Lung (tissue), 12 donors: ENCODE data around the gene TFAM. TPM values are rescaled to one million over a fixed set of nuclear protein-coding genes. Genes with fewer than 3 reads are reported as not detected.
"Not testable (repeated sequence)": the region's sequence is repeated elsewhere in the genome, so short reads cannot be mapped to it uniquely, and the experiment has no call there.

Source experiments
- ATAC-seq: fragments of 200-7000 bp; cut with Tn5 transposase; one replicate; pipeline ENCODE4 v1.9.1; 2020; ENCODE audit warnings: moderate number of reproducible peaks; ENCODE audit not compliant: insufficient read depth, low FRiP score
- DNase-seq, 3 donors: peaks; one replicate each; pipeline ENCODE4 v3.0.0-alpha.2; 2013 to 2017
- H3K27ac ChIP-seq, 2 donors: one replicate each; pipeline ENCODE4 v1.5.1; 2013; ENCODE audit warnings: mild to moderate bottlenecking in 2 of 2, moderate library complexity in 2 of 2, control low read depth in 1 of 2, inconsistent platforms in 1 of 2, low read depth in 1 of 2, low read length in 1 of 2
- H3K27me3 ChIP-seq, 3 donors: one replicate each; pipeline ENCODE4 v1.5.1; 2013; ENCODE audit warnings: low read length in 2 of 3; ENCODE audit not compliant: control insufficient read depth in 3 of 3, insufficient read depth in 3 of 3
- H3K36me3 ChIP-seq, 4 donors: one replicate each; pipeline ENCODE4 v1.5.1; 2013; ENCODE audit warnings: low read length in 4 of 4, mild to moderate bottlenecking in 1 of 4, moderate library complexity in 1 of 4; ENCODE audit not compliant: control insufficient read depth in 4 of 4, insufficient read depth in 4 of 4
- H3K4me1 ChIP-seq, 5 donors: one replicate each; pipeline ENCODE4 v1.5.1; 2013; ENCODE audit warnings: low read length in 5 of 5, mild to moderate bottlenecking in 2 of 5, moderate library complexity in 1 of 5; ENCODE audit not compliant: control insufficient read depth in 5 of 5, insufficient read depth in 5 of 5
- H3K4me3 ChIP-seq: one replicate; pipeline ENCODE4 v1.5.1; 2013; ENCODE audit warnings: mild to moderate bottlenecking, control low read depth, moderate library complexity
- H3K9ac ChIP-seq, 2 donors: one replicate each; pipeline ENCODE4 v1.5.1; 2013; ENCODE audit warnings: low read length in 2 of 2, control low read depth in 1 of 2; ENCODE audit not compliant: insufficient read depth in 1 of 2
- H3K9me3 ChIP-seq, 4 donors: one replicate each; pipeline ENCODE4 v1.5.1; 2013; ENCODE audit warnings: low read length in 3 of 4, mild to moderate bottlenecking in 1 of 4, moderate library complexity in 1 of 4; ENCODE audit not compliant: control insufficient read depth in 4 of 4, insufficient read depth in 3 of 4
- CTCF ChIP-seq: IDR thresholded peaks from 2 replicates; pipeline ENCODE4 v1.5.1; 2012; ENCODE audit warnings: mild to moderate bottlenecking; ENCODE audit errors: control extremely low read depth, extremely low read depth
- WGBS, 2 donors: extraction: QIAGEN DNeasy Blood & Tissue Kit; methylation state at CpG; one replicate each; pipeline ENCODE4 v1.1.7; 2013; 5-methylcytosine and 5-hydroxymethylcytosine counted together
- polyA plus RNA-seq, 2 donors: library from polyadenylated mRNA; stranded (reverse); fragments of 200-250 nt; gene quantifications; one replicate each; pipeline ENCODE4 v1.2.1, GENCODE V29; 2013
- total RNA-seq, 2 donors: library from RNA; depleted of rRNA in 1 of 2; stranded (reverse); fragments of >200 nt in 1 of 2; gene quantifications; one replicate each; pipeline ENCODE4 v1.2.1, GENCODE V29; 2014 to 2021
- donor health status: control.
- donor health status: control.
- donor health status: Bipolar disorder and iron deficiency.
- donor health status: healthy.
- donor health status: DM: yes; HTN: yes; CAD: no.

The TFAM gene
- total and polyA plus RNA-seq, 4 donors = 5.9 to 27.0 (median 20.9) TPM

GRCh38 chr10:58415757-58416156 is 30.5 kb downstream of the TFAM start:
- DNase-seq (no peak), ATAC-seq (no peak)
- Histone ChIP-seq H3K27ac (no peak overlapping the region), H3K36me3 (no peaks in the 10 kb centered on the region), H3K9me3 (no peaks in the 10 kb centered on the region), H3K27me3 (no peaks in the 10 kb centered on the region), H3K4me3 (no peak overlapping the region), H3K4me1 (peaks cover 0 to 2% (median 0%) of the 10 kb centered on the region in 5 donors), H3K9ac (no peak overlapping the region)
- no peak for TF ChIP-seq CTCF

GRCh38 chr10:58417902-58418301 is 32.7 kb downstream of the TFAM start:
- not testable (repeated sequence) for H3K27ac ChIP-seq, H3K4me3 ChIP-seq, H3K36me3 ChIP-seq, DNase-seq, ATAC-seq, H3K27me3 ChIP-seq, H3K9ac ChIP-seq, H3K4me1 ChIP-seq, H3K9me3 ChIP-seq
- 91 to 96% methylated on average over 2 of the region's 2 CpGs for WGBS, 2 donors

GRCh38 chr10:58424176-58424575 is 39.0 kb downstream of the TFAM start:
- H3K4me1 ChIP-seq = no peaks in the 10 kb centered on the region
- no peak overlapping the region for H3K9ac ChIP-seq
- no peaks in the 10 kb centered on the region for H3K36me3 ChIP-seq
- H3K27ac ChIP-seq = no peak overlapping the region
- TF ChIP-seq CTCF = no peak
- peaks cover 0 to 10% (median 2%) of the 10 kb centered on the region in 4 donors for H3K9me3 ChIP-seq
- ATAC-seq (no peak), DNase-seq (no peak)
- H3K4me3 ChIP-seq = no peak overlapping the region
- H3K27me3 ChIP-seq = no peaks in the 10 kb centered on the region
- WGBS, 2 donors = 88 to 93% methylated on average over 1 of the region's 1 CpG

- 84 to 100% methylated on average over 1 of the region's 1 CpG for WGBS, 2 donors
- not testable (repeated sequence) for H3K9ac ChIP-seq, DNase-seq, H3K36me3 ChIP-seq, H3K4me3 ChIP-seq, H3K27me3 ChIP-seq, H3K27ac ChIP-seq, ATAC-seq, H3K9me3 ChIP-seq
- H3K4me1 ChIP-seq = peaks cover 0 to 14% (median 0%) of the 10 kb centered on the region in 5 donors
These were observed 43.2 kb downstream of the TFAM start for GRCh38 chr10:58428436-58428835.

GRCh38 chr10:58431903-58432302 is 46.7 kb downstream of the TFAM start:
- ATAC-seq (no peak), DNase-seq (peak in 1 of 3 donors; percentile 11)
- TF ChIP-seq CTCF = no peak
- Histone ChIP-seq H3K27me3 (no peaks in the 10 kb centered on the region), H3K9ac (no peak overlapping the region), H3K9me3 (no peaks in the 10 kb centered on the region), H3K4me3 (no peak overlapping the region), H3K36me3 (no peaks in the 10 kb centered on the region), H3K4me1 (peaks cover 0 to 37% (median 8%) of the 10 kb centered on the region in 5 donors), H3K27ac (no peak overlapping the region)
- WGBS, 2 donors = 87% methylated on average over 2 of the region's 2 CpGs
